DMS114 treated with DMSO at 0.1 percent for 48 hours (cell line): ENCODE data around the gene CACNG6.
"Not testable (repeated sequence)": the region's sequence is repeated elsewhere in the genome, so short reads cannot be mapped to it uniquely, and the experiment has no call there.

ENCODE experiments used
- DNase-seq: peaks from one replicate; lab custom pipeline; 2025; ENCODE audit not compliant: unreplicated experiment; lab: John Stamatoyannopoulos, UW

Gene CACNG6

GRCh38 chr19:53999694-54000093, 8.3 kb downstream of the CACNG6 start:
- DNase-seq: no peak

- no peak for DNase-seq
Observed at GRCh38 chr19:54001496-54001895, 10.1 kb downstream of the CACNG6 start.

- DNase-seq: no peak
Observed at GRCh38 chr19:54002495-54003315, 11.3 kb downstream of the CACNG6 start.

DNA sequence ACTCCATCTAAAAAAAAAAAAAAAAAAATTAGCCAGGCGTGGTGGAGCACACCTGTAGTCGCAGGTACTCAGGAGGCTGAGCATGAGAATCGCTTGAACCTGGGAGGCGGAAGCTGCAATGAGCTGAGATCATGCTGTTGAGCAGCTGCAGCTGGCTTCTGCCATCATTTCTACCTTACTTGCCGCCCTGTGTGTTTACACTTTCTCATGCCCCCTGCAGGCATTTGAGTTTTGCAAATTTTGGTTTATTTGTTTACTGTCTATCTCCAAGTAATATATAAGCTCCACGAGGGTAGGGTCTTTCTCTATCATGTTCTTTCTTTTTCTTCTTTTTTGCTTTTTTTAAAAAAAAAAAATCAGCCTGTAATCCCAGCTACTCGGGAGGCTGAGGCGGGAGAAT, 18.0 kb downstream of the CACNG6 start:
- DNase-seq: no peak

GRCh38 chr19:54010474-54010873, 19.0 kb downstream of the CACNG6 start:
- no peak for DNase-seq

DNA sequence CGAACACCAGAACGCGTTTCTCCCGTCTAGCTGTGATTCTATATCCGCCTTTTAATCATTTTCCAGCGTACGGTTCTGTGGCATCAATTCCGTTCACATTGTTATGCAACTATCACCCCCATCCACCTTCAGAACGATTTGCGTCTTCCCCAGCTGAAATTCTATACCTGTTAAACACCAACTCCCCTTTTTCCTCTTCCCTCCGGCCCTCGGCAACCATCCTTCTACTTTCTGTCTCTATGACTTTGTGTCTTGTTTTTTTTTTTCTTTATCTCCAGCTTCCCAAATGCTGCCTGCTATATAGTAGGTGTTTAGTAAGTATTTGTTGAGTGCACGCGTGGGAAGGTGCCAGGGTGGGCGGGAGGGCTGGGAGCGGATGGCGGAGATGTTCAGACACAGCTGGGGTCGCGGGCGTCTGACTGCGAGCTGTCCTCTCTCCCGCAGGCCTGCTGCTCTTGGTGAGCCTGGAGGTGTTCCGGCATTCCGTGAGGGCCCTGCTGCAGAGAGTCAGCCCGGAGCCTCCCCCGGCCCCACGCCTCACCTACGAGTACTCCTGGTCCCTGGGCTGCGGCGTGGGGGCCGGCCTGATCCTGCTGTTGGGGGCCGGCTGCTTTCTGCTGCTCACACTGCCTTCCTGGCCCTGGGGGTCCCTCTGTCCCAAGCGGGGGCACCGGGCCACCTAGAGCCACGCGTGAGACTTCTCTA, 20.2 kb downstream of the CACNG6 start:
- no peak for DNase-seq

- DNase-seq: no peak
Observed at GRCh38 chr19:54013866-54014265, 22.4 kb downstream of the CACNG6 start.

- DNase-seq: no peak
Observed at GRCh38 chr19:54014920-54015560, 23.6 kb downstream of the CACNG6 start.

DNA sequence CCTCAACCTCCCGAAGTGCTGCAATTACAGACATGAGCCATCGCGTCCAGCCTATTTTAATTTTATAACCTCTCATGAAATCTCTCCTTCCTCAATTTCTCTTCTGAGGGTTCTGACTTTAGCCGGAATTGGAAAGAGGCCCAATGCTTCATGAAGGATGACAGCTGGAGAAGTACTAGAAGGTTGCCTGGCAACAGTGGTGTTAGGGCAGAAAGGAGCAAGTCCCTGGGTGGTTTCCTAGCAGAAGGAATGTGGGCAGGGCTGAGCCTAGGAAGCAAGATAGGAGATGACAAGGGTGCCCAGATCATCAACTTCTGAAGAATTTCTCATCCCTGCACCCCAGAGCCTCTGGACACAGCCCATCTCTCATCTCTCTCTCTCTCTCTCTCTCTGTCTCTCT, 25.8 kb downstream of the CACNG6 start:
- DNase-seq: no peak

DNA sequence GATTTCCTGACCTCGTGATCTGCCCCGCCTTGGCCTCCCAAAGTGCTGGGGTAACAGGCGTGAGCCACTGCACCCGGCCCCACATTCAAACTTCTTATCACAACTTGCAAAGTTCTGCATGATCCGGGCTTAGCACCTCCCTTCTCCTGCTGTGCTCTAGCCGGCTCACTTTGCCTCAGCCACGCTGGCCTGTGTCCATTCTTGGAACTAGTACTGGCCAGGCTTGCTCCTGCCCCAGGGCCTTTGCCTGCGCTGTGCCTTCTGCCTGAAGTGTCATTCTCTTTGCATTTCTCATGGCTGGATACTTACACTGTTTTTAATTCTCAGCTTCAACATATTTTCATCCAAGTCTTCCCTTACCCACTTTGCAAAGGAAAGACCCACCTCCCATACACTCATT, 29.9 kb downstream of the CACNG6 start:
- DNase-seq: no peak

- DNase-seq: no peak
Observed at GRCh38 chr19:54021932-54022331, 30.5 kb downstream of the CACNG6 start.

GRCh38 chr19:54023191-54023590, 31.8 kb downstream of the CACNG6 start:
- DNase-seq: no peak

DNA sequence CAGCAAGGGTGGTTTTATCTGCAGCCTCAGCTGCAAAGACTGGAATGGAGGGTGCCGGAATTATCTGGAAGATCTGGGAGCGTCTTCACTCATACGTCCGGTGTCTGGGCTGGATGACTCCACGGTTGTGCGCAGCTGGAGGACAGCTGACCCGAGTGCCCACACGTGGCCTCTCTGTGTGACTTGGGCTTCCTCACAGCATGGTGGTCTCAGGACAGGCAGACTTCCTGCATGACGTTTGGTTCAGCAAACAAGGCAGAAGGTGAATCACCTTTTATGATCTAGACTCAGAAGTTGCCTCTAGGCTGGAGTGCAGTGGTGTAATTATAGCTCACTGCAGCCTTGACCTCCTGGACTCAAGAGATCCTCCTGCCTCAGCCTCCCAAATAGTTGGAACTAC, 33.2 kb downstream of the CACNG6 start:
- no peak for DNase-seq

GRCh38 chr19:54026656-54027055, 35.2 kb downstream of the CACNG6 start:
- no peak for DNase-seq

DNA sequence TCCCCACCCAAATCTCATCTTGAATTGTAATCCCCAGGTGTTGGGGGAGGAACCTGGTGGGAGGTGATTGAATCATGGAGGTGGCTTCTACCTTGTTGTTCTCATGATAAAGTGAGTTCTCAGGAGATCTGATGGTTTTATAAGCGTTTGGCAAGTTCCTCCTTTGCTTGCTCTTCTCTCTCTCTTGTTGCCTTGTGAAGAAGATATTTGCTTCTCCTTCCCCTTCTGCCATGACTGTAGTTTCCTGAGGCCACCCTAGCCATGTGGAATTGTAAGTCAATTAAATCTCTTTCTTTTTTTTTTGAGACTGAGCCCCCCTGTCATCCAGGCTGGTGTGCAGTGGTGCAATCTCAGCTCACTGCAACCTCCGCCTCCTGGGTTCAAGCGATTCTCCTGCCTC, 37.9 kb downstream of the CACNG6 start:
- no peak for DNase-seq

GRCh38 chr19:54029930-54030490, 38.6 kb downstream of the CACNG6 start:
- DNase-seq: peak; percentile 74

- DNase-seq: peak; percentile 71
Observed at GRCh38 chr19:54030895-54031586, 39.6 kb downstream of the CACNG6 start.

- DNase-seq: no peak
Observed at GRCh38 chr19:54035215-54036178, 44.1 kb downstream of the CACNG6 start.

- DNase-seq: not testable (repeated sequence)
Observed at GRCh38 chr19:54036542-54036941, 45.1 kb downstream of the CACNG6 start.

DNA sequence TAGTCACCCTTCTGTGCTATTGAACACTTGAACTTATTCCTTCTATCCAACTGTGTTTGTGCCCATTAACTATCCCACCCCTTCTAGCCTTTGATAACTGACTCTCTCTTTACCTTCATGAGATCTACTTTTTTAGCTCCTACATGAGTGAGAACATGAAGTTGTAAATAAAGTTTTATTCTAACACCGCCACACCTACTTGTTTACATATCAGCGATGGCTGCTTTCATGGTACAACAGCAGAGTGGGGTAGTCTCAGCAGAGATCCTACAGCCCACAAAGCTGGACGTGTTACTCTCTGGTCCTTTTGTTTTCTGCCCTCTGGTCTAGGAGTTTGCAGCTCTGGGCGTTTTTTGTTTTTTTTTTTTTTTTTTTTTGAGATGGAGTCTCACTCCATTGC, 48.6 kb downstream of the CACNG6 start:
- no peak for DNase-seq
